GM18499 (cell line): ENCODE data around the gene ANKRD40CL.

ENCODE experiments used
- ATAC-seq: cut with Tn5 transposase; IDR thresholded peaks from one replicate; pipeline ENCODE4 v1.9.1; 2021; ENCODE audit warnings: moderate number of reproducible peaks; ENCODE audit not compliant: insufficient read depth, unreplicated experiment

Gene ANKRD40CL

GRCh38 chr17:50792132-50792531, 24.8 kb upstream of the ANKRD40CL start:
- no peak for ATAC-seq

DNA sequence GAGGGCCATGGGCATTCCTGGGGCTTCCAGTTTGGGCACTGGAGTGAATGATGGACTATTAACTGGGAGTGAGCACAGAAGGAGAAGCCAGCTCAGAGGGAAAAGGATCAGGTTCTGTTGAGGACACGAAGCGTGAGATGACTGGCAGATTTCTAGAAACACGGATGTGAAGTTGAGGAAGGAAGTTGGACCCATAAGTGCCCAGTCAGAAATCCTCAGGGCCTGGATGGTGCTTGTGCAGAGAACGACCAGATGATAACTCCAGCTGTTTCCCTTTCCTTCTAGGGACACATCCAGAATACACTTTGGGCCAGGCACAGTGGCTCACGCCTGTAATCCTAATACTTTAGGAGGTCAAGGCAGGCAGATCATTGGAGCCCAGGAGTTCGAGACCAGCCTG, 23.3 kb upstream of the ANKRD40CL start:
- no peak for ATAC-seq

- no peak for ATAC-seq
Observed at GRCh38 chr17:50787106-50787505, 19.8 kb upstream of the ANKRD40CL start.

DNA sequence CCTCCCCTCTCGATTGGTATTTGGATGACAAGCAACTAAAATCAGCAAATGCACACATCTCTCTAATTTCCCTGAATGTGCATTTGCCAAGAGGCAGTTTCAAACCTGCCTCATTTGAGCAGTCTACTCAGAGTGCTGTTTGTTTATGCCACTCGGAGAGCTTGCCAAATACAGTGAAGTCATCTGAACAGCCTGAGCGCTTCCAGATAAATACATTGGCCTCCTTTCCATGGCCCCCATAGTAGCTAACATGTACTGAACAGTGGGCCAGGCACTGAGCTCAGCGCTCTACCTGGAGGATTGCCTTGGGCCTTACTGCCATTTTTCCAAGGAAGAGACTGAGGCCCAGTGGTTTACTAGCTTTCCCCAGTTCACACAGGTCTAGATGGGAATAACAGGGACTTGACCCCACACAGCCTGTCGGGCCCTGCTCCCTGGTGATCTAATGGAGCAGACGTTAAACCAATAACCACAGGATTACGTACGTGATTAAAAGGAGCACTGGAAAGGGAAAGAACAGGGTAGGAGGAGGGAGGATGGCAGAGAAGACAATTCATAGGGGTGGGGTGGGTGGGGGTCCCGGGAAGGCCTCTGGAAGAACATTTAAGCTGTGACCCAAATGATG, 18.7 kb upstream of the ANKRD40CL start:
- ATAC-seq, result no peak

DNA sequence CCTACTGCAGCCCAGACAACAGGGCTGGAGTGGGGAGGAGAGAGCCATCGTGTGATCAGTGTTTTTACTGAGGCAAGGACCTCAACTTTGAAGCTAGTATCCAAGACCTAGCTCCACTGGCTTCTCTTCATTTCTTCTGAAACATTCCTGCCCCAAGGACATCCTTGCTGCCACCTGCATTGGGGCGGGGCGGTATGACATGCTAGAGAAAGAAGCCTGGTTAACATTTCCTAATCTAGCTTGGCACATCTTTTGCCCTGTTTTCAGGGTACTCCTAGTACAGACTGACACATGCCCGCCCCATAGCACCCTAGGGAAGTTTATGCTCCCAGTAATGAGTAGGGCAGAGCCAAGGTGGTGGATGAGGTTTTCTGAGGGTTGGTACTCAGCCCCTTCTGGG, 17.8 kb upstream of the ANKRD40CL start:
- ATAC-seq, result no peak

GRCh38 chr17:50783905-50784304, 16.6 kb upstream of the ANKRD40CL start:
- ATAC-seq, result no peak

DNA sequence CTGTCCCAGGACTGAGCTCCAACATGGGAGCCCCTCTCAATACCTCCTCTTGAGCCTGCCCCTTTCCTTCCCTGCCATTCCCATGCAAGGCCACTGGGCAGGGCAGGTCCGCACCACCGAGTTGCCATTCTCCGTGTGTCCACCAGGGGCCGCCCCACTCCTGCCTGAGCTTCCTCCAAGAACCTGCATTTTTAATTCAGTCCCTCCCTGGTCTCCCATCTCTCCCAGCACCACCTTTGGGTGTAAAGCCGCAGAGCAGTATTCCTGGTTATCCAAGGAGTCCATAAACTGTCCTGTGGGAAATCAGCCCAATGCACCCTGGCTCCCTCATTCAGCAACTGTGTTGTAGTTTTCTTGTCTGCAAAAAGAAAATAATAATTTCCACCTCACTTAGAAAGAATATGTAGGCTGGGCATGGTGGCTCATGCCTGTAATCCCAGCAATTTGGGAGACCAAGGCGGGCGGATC, 15.9 kb upstream of the ANKRD40CL start:
- no peak for ATAC-seq

DNA sequence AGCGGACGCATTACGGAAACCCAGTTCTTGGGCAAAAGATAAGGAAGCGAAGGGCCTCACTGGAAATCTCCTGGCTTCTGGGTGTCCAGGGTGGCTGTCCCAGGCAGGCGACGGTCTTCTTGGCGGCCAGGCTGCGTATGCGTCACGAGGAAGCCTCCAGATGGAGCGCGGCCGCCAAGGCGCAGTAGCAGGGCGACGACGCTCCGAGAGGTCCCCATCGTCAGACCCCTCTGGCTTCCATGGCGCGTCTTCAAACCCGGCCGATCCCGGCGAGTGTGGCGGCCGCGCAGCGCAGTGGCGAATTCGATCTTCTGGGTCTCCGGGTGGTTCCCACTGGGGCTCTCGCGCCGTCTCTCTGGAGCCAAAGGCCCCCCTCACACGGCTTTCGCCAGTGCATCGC, 13.8 kb upstream of the ANKRD40CL start:
- ATAC-seq, result no peak

DNA sequence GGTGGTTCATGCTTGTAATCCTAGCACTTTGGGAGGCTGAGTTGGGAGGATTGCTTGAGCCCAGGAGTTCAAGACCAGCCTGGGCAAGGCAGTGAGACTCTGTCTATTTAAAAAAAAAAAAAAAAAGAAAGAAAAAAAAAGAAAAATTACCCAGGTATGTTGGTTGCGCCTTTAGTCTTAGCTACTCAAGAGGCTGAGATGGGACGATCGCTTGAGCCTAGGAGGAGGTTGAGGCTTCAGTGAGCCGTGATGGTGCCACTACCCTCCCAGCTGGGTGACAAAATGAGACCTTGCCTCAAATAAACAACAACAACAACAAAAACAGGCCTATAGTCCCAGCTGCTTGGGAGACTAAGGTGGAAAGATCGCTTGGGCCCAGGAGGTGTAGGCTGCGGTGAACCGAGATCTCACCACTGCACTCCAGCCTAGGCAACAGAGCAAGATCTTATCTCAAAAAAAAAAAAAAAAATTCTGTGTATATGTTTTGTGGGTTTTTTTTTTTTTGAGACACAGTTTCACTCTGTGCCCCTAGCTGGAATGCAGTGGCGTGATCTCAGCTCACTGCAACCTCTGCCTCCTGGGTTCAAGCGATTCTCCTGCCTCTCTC, 12.5 kb upstream of the ANKRD40CL start:
- ATAC-seq, result no peak

DNA sequence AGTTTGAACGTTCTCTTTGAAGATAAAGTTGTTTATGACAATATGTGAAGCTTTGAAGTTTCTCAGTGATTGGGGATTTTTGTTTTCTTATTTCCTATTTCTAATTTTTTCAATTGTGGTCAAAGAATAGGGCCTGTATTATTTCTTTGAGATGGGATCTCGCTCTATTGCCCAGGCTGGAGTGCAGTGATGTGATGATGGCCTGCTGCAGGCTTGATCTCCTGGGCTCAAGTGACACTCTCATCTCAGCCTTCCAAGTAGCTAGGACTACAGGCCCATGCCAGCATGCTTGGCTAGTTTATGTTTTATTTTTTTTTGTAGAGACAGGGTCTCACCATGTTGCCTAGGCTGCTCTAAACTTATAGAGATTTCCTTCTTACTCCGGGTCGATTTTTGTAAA, 11.7 kb upstream of the ANKRD40CL start:
- ATAC-seq, result no peak

DNA sequence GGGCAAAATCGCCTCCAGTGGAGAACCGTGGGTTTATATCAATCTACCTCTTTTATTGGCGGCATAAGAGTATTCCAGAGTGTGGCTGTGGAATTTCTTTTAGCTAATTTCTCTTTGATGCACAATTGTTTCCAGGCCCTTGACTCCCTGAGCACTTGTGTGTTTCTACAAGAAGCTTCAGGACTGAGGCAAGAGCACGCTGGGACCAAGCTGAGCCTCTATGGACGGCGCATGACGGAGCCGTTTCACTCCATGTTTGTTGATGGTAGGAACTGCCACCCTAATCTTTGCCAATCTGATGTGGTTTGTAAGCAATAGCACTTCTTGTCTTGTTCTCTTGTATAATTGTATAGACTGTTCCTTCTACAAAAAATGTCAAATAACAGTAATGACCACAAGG, 11.2 kb upstream of the ANKRD40CL start:
- no peak for ATAC-seq

GRCh38 chr17:50775926-50776325, 8.6 kb upstream of the ANKRD40CL start:
- no peak for ATAC-seq

- ATAC-seq, result no peak
Observed at GRCh38 chr17:50774225-50774803, 7.0 kb upstream of the ANKRD40CL start.

- no peak for ATAC-seq
Observed at GRCh38 chr17:50771991-50772785, 4.9 kb upstream of the ANKRD40CL start.

- ATAC-seq, result no peak
Observed at GRCh38 chr17:50770346-50770745, 3.0 kb upstream of the ANKRD40CL start.

GRCh38 chr17:50769884-50770283, 2.6 kb upstream of the ANKRD40CL start:
- no peak for ATAC-seq

DNA sequence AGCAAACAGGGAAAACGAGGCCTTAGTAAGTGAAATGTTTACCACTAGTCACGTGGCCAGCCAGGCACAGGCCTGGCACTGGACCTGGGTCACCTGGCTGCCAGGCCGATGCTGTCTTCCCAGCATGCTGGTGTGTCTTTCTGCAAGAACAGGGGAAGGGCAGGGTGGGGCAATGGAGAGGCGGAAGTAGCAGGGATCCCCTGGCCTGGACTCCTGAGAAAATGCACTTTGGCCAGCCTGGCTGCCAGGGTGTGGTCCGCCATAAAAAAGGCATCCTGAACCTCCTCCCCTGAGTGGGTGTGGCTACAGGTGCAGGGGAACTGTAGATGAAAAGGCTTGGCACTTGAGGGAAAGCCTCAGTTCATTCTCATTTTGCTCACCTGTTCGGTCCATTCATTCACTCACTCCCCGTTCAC, 1.0 kb upstream of the ANKRD40CL start:
- ATAC-seq, result no peak

- ATAC-seq, result no peak
Observed at GRCh38 chr17:50767030-50767429, 288 bp downstream of the ANKRD40CL start.

DNA sequence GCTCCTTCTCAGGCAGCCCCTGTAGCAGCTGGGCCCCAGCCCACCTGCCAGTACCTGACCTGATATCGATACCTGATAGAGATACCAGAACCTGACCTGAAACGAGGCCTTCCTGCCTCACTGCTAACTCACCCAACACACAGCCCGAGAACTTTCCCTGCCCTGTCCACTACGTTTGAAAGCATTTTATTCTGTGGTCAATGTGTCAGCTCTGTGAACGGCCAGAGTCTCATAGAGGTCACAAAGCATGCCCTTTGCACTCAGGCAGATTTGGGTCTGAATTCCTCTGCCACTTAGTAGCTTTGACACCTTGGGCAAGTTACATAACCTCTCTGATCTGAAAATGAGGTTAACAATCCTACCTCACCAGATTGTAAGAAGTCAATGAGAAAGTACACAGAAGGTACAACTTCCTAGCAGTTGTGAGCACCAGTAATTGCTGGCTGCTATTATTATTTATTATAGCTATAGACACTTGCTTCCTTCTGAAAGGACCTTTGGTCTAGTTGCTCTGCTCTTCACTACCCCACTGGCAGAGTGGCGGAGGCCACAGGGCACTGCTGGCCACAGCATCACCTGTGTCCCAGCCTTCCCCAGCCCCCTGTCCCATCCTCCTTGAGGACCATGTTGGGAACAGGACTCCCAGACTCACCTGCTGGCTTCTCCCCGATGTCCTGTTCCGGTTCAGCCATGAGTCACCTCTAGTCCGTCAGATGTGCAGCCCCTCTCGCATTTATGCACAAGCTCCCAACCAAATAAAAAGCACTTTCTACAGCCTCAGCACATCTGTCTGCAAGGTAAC, 895 bp downstream of the ANKRD40CL start:
- no peak for ATAC-seq

- ATAC-seq, result no peak
Observed at GRCh38 chr17:50765454-50766221, 1.7 kb downstream of the ANKRD40CL start.
